ENCODE results near the gene OSBPL7. TPM values are rescaled to one million over a fixed set of nuclear protein-coding genes. Genes with fewer than 3 reads are reported as not detected.
"Not testable (repeated sequence)": the region's sequence is repeated elsewhere in the genome, so short reads cannot be mapped to it uniquely, and the experiment has no call there.

OSBPL7 gene
- total RNA-seq, 1 experiment from 2014 or later = 0.71 TPM

DNA sequence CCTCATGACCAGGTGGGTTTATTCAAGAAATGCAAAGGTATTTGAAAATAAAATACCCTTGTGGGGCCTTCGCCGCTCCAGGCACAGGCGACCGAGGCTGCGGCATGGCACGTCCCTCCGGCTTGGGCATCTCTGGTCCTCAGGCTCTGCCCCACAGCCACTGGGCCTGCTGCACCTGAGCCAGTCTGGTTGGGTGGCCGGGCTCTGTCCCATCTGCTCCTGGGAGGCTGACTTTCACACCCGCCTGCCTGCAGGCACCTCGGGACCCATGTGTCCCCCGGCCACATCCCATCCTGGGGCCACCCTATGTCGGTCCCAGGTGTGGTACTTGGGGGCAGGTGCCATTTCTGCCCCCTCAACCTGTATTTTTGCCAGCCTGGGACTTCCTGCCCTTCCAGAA, 20.9 kb downstream of the OSBPL7 start:
- in situ Hi-C loops (cut with HindIII; ENCODE audit: low pct_unique_long_range_greater_than_20kb, low sequenced_read_pairs) = no loop called here
- DNase-seq (ENCODE audit: low read depth, low spot score) = no peak

DNA sequence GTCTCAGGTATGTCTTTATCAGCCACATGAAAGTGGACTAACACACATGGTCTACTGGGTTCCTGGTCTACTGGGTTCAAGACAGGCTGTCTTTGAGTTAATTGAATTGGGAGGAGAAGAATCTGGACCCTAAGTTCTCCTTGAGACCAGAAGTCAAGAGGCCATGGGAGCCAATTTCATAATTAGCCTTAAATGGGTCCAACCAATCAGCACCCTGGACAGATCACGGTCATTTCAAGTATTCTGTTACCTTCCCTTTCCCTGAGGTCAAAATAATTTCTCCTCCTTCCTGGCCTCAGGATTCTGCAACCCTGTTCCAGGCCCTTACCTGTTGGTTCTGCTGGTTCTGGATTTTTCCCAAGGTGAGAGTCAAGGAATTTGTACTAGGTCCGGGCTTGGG, 23.8 kb downstream of the OSBPL7 start:
- DNase-seq (ENCODE audit: low read depth, low spot score) = no peak
- in situ Hi-C loops (cut with HindIII; ENCODE audit: low pct_unique_long_range_greater_than_20kb, low sequenced_read_pairs) = no loop called here

DNA sequence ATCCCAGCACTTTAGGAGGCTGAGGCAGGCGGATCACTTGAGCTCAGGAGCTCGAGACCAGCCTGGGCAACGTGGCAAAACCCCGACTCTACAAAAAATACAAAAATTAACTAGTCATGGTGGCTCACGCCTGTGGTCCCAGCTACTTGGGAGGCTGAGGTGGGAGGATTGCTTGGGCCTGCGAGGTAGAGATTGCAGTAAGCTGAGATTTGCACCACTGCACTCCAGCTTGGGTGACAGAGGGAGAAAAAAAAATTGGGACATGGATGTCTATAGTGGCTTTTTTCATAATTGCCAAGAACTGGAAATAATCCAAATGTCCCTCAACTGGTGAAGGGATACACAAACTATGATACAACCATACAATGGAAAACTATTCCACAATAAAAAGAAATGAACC, 28.6 kb downstream of the OSBPL7 start:
- in situ Hi-C loops (cut with HindIII; ENCODE audit: low pct_unique_long_range_greater_than_20kb, low sequenced_read_pairs) = no loop called here
- no peak for DNase-seq (ENCODE audit: low read depth, low spot score)

DNA sequence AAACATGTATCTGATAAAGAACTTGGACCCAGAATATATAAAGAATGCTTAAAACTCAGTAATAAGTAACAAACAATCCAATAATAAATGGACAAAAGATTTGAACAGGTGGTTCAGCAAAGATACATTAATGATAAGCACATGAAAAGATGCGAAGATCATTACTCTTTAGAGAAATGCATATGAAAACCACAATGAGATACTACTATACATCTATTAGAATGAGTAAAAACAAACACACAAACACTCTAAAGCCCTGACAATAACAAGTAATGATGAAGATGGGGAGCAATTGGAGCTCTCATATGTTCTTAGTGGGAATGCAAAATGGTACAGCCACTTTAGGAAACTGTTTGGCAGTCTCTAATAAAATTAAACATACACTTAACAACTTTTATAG, 29.1 kb downstream of the OSBPL7 start:
- in situ Hi-C loops (cut with HindIII; ENCODE audit: low pct_unique_long_range_greater_than_20kb, low sequenced_read_pairs) = no loop called here
- no peak for DNase-seq (ENCODE audit: low read depth, low spot score)

DNA sequence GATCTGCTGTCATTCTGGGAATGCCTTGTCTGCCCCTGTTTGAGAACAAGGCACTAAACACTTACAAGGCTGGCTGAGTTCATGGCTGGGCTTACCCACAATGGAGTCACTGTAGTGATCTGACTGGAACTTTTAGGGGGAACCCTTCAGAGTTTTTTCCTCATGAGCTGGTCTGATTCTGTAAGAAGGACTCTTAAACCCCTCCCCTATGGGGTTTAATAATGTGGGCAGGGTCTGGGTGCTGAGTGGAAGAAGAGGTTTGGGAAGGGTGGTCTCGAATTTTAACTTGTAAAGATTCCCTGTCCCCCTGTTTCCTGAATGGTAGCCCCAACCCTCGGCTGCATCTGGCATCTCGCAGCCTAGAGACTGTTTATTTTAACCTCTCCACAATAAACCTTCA, 30.6 kb downstream of the OSBPL7 start:
- in situ Hi-C loops (cut with HindIII; ENCODE audit: low pct_unique_long_range_greater_than_20kb, low sequenced_read_pairs) = no loop called here
- DNase-seq (ENCODE audit: low read depth, low spot score) = no peak

DNA sequence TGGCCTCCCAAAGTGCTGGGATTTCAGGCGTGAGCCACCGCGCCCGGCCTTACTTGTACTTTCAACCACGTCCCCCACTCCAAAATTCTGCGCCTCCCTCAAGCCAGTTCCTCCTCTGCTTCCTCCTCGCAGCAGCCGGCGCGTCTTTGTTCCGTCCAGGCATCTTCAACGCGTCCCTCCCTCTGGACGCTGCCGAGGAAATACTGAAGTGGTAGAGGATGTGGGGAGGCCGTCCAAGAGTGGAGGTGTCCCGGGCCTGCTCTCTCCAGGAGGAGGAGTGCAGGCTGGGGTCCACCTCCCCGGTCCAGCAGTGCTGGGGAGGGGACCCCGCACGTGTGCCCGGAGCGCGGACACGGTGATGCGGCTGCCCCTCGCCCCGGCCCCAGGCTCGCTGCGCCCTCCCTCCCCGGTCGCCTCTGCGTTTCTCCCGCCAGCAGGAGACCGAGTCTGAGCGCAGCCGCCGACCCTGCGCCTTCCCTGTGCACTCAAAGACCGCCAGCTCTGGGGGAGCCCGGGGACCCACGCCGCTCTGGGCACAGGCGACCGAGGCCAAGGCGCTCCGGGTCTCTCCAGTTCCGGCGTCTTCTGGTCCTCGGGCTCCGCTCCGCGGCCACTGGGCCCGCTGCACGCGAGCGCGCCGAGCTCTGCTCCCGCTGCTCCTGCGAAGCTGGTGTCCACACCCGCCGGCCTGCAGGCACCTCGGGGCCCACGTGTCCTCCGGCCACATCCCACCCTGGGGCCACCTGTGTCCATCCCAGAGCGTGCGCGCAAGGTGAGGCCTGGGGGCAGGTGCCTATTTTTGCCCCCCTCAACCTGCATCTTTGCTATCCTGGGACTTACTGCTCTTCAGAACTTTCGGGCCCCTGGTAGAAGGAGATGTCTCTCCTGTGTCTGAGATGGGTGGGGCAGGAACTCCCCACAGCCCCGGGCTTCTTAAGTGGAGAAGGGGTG, 31.7 kb downstream of the OSBPL7 start:
- peak; percentile 51 for DNase-seq (ENCODE audit: low read depth, low spot score)
- in situ Hi-C loops (cut with HindIII; ENCODE audit: low pct_unique_long_range_greater_than_20kb, low sequenced_read_pairs) = no loop called here

DNA sequence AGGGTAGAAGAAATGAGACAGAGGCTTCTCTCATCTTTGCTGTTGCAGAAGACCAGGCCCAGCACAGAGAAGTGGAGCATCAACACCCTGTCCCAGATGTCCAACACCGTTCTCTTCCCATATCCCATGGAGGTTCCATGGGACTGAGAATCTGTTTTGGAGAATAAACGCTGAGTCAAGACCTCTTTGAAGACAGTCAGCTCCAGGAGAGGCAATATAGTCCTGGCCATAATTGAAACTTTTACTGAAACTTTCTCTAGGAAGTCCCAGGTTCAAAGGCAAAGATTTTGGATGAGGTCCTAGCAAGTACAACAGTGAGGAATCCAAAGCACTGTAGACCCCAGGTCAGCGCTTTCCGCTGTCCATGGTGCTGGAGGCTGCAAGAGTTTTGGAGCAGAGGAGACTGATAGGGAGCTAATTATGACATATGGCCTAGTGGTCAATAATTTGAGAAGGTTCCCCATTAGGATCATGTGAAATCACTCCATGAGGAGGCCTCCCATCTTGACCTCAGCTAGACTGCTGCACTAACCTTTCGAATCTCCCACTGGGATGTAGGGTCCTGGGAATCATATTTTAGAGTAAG, 36.0 kb downstream of the OSBPL7 start:
- in situ Hi-C loops (cut with HindIII; ENCODE audit: low pct_unique_long_range_greater_than_20kb, low sequenced_read_pairs) = no loop called here
- no peak for DNase-seq (ENCODE audit: low read depth, low spot score)

DNA sequence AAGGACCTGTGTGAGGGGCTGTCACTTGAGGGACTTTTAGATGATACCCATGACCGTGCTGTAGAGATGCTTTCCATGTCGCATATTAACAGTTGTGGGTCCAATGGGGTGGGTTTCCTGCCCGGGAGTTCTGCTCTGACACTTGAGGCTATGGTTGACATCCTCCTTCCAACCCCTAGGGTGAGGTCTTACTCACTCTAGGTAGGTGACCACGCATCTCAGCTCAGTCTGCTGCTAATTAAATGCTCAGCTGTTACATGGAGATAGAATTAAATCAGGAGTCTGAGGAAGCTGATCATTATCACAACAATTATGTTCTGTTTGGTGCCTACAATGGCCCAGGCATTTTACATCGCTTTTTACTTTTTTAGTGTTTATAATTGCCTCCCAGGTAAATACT, 40.2 kb downstream of the OSBPL7 start:
- in situ Hi-C loops (cut with HindIII; ENCODE audit: low pct_unique_long_range_greater_than_20kb, low sequenced_read_pairs) = no loop called here
- DNase-seq (ENCODE audit: low read depth, low spot score) = no peak

DNA sequence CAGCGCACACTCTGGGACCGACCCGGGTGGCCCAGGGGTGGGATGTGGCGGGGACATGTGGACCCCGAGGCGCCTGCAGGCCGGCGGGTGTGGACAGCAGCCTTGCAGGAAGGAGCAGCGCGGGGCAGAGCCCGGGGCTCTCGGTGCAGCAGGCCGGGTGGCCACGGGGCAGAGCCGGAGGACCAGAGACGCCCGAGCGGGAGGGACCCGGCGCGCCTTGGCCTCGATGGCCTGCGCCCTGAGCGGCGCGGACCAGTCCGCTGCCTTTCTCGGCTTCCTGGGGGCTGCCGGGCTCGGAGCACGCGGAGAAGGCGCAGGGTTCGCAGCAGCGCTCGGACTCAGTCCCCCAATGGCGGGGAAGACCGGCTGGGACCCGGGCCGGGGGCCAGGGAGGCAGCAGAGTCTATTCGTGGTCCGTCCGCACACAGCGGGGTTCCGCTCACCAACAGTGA, 43.4 kb downstream of the OSBPL7 start:
- in situ Hi-C loops (cut with HindIII; ENCODE audit: low pct_unique_long_range_greater_than_20kb, low sequenced_read_pairs) = no loop called here
- no peak for DNase-seq (ENCODE audit: low read depth, low spot score)

DNA sequence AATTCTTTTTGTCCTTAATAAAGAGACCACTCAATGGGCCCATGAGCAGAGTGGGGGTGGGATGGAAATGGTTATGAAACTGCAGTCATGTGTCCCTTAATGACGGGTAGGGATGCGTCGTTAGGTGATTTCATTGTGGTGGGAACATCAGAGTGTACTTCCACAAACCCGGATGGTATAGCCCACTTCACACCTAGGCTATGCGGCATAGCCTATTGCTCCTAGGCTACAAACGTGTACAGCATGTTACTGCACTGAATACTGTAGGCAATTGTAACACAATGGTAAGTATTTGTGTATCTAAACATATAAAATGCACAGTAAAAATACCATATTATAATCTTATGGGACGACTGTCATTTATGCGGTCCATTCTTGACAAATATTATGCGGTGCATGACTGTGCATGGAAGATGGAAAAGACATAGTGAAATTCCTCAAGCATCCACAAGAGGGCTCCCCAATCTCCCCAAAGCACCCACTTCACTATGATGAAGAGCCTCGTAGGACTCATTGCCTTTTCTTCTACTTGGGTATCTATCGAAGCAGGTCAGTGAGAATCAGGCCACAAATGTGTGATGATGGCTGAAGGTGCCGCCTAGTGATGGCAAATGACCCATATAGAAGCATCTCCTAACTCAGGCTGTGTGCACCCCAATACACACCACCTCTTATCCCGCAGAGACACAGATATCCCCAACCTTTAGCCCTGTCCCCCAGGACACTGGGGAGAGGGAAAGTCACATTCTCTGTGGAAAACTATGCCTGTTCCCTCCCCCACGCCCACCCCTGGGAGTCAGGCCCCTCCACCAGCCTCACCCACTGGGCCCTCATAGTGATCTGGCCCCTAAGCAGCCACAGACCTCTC, 45.0 kb downstream of the OSBPL7 start:
- in situ Hi-C loops (cut with HindIII; ENCODE audit: low pct_unique_long_range_greater_than_20kb, low sequenced_read_pairs) = no loop called here
- peak; percentile 69 for DNase-seq (ENCODE audit: low read depth, low spot score)

DNA sequence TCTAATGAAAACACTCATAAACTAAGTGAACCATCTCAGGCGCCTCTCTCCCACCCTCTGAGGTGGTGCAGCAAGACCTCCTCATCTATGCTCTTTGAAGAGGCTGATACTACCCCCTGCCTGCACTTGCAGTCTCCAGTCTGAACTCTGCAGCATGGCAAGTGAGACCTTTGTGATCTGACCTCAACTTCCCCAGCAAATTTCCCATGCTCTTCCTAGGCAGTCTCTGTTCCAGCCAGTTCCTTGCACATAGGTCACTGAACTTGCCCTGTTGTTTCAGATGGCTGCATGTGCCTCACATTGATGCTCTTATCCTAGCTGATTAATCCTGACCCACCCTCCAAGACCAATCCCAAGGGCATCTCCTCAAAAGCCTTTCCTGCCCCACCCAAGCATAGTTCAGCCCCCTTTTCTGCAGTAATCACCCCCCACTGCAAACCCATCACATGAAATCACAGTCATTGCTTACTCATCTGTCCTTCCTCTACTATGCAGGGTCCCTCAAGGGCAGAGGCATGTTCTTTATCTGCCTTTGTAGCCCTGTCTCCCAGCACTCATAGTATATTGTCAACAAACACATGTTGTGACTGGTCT, 46.5 kb downstream of the OSBPL7 start:
- in situ Hi-C loops (cut with HindIII; ENCODE audit: low pct_unique_long_range_greater_than_20kb, low sequenced_read_pairs) = no loop called here
- no peak for DNase-seq (ENCODE audit: low read depth, low spot score)

DNA sequence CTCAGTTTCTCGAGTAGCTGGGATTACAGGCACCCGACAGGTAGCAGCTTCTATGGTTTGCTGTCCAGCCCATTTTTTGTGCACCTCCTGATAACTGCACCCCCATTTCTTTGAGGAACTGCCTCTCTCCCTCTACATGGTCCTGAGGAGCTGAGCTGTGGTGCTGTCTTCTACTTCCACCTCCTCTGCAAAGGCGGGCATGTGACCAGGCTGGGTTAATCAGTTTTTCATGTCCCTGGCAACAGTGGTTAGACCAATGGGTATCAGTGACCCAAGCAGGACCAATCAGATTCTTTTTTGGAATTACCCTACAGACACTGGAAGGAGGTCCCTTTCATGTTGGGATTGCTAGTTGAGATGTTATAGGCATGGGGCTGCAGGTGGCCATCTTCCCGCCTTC, 47.3 kb downstream of the OSBPL7 start:
- DNase-seq (ENCODE audit: low read depth, low spot score) = peak; percentile 41
- in situ Hi-C loops (cut with HindIII; ENCODE audit: low pct_unique_long_range_greater_than_20kb, low sequenced_read_pairs) = no loop called here

DNA sequence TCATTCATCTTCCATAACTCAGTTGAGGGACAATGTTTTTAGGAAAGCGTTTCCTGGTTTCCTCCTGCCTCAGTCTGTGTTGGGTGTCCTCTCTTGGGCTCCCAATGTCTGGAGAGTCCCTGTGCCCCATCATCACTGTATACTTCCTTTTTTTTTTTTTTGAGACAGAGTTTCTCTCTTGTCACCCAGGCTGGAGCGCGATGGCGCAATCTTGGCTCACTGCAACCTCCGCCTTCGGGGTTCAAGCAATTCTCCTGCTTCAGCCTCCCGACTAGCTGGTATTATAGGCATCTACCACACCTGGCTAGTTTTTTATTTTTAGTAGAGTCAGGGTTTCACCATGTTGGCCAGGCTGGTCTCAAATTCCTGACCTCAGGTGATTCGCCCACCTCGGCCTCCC, 47.9 kb downstream of the OSBPL7 start:
- DNase-seq (ENCODE audit: low read depth, low spot score); in situ Hi-C loops (cut with HindIII; ENCODE audit: low pct_unique_long_range_greater_than_20kb, low sequenced_read_pairs): not testable (repeated sequence)

DNA sequence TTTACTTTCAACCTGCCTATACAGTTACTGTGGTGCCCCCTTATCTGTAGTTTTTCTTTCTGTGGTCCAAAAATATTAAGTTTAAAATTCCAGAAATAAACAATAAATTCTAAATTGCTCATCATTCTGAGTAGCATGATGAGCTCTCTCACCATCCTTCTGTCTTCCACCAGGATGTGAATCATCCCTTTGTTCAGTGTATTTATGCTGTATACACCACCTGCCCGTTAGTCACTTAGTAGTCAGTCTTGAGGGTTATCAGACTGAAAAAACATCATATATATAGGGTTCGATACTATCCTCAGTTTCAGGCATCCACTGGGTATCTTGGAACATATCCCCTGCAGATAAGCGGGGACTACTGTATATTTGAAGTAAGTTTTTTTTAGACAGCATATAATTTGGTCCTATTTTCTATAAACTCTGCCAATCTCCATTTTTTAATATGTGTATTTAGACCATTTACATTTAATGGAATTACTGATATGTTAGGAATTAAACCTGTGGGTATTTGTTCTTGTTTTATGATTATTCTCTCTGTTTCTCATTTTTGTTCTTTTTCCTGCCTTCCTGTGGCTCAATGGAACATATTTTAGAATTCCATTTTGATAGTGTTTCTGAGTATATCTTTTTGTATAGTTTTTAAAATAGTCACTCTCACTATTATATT, 57.5 kb downstream of the OSBPL7 start:
- in situ Hi-C loops (cut with HindIII; ENCODE audit: low pct_unique_long_range_greater_than_20kb, low sequenced_read_pairs) = no loop called here
- DNase-seq (ENCODE audit: low read depth, low spot score) = no peak

DNA sequence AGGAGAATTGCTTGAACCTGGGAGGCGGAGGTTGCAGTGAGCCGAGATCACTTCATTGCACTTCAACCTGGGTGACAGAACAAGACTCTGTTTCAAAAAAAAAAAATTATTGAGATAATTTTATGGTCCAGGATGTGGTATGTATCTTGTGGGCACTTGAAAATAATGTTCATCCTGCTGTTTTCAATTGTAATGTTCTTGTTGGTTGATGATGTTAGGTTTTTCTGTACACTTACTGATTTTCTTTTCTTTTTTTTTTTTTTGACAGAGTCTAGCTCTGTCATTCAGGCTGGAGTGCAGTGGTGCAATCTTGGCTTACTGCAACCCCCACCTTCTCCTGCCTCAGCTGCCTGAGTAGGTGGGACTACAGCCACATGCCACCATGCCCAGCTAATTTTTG, 58.9 kb downstream of the OSBPL7 start:
- in situ Hi-C loops (cut with HindIII; ENCODE audit: low pct_unique_long_range_greater_than_20kb, low sequenced_read_pairs) = no loop called here
- DNase-seq (ENCODE audit: low read depth, low spot score) = no peak

DNA sequence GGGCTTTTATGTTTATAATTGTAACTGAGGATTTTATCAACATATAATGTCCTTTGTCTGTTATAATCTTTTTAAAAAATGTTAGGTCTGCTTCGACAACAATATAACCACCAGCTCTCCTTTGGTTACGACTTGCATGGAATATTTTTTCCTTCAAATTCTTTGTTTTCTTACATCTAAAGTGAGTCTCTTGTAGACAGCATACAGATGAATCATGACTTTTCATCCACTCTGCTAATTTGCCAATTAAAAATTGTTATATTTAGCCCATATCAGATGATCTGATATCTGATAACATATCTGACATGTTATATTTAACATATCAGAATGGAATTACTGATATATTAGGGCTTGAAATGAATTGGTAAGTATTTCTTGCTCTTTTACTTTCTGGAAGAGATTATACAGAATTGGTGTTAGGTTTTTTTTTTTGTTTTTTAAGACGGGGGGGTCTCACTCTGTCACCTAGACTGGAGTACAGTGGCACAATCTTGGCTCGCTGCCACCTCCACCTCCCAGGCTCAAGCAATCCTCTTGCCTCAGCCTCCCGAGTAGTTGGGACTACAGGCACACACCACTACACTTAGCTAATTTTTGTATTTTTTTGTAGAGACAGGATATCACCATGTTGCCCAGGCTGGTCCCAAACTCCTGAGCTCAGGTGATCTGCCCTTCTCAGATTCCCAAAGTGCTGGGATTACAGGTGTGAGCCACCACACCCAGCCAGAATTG, 61.0 kb downstream of the OSBPL7 start:
- no peak for DNase-seq (ENCODE audit: low read depth, low spot score)
- in situ Hi-C loops (cut with HindIII; ENCODE audit: low pct_unique_long_range_greater_than_20kb, low sequenced_read_pairs) = no loop called here

DNA sequence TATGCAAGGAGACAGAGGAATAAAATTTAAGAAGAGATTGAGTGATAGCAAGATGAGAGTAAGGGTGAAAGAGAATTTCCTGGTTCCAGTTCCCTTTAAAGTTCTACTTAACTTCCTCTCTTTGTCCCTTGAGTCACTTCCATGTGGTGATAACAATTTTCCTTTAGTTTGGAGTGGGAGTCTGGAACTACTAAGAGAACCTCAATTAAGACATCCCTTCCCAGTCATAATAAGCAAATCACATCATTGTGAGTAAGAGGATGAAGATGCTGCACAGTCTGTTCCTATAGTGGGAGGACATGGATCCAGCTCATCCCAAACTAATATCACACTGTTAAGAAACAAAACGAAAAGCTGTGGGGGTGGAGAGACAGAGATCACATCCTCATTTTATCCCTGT, 64.2 kb downstream of the OSBPL7 start:
- in situ Hi-C loops (cut with HindIII; ENCODE audit: low pct_unique_long_range_greater_than_20kb, low sequenced_read_pairs) = no loop called here

More for the DNA sequence above, 64.2 kb downstream of the OSBPL7 start:
- no peak for DNase-seq (ENCODE audit: low read depth, low spot score)

Data from SK-MEL-5 (cell line).